Measurements from ENCODE around the gene GDF9. TPM values are rescaled to one million over a fixed set of nuclear protein-coding genes. Genes with fewer than 3 reads are reported as not detected.

GDF9 gene
- total RNA-seq, 3 donors from 2014 or later (not counting 1 experiment from before 2014, with no cell fraction given) = 0.53 to 0.78 (median 0.57) TPM

DNA sequence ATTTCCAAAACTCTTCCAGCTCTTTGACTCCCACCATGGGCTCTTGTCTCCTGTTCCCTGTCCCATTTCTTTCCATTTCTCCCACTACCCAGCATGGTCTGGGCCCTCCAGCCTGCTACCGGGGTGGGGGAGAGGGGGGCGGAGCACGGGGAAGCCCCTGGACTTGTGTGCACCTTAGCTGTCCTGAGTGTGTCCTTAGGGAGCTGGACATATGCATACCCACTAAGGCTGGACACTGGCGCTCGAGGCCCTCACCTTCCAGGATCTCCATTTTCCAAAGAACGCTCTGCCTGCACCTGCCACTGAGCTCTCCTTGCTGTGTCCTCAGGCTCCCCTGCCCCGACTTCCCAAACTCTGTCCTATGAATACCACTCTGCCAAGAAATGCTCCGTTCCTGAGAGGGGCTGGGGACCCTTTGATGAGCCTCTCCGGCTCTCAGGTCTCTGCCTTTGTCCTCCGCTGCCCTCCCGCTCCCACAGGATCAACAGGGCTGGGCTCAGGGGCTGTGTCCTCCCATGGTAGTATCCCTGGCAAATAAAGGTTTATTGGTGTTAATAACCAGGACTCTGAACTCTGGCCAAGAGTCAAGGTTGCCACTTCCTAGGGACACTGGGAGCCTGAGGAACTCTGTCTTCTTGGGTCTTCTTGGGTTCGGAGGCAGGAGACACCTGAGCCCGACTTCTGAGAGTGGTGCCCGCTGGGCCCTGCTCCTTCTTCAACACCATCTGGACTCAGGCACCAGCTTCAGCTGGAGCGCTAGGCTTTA lies 35.0 kb downstream of the GDF9 start:
- WGBS (ENCODE audit: insufficient coverage) = 89% methylated on average over 15 of the region's 15 CpGs
- ATAC-seq (no peak), DNase-seq (no peak)
- H3K27ac Mint-ChIP-seq = peak overlapping the region in 1 of 2 donors; percentile 62
- no peaks in the 10 kb centered on the region for H3K9me3 ChIP-seq (ENCODE audit: control insufficient read depth, insufficient read depth, low read length)
- no peak overlapping the region for H3K27ac ChIP-seq (ENCODE audit: low read length)
- intact Hi-C loops (cut with micrococcal nuclease) = no loop called here
- TF ChIP-seq, protein P1, sequence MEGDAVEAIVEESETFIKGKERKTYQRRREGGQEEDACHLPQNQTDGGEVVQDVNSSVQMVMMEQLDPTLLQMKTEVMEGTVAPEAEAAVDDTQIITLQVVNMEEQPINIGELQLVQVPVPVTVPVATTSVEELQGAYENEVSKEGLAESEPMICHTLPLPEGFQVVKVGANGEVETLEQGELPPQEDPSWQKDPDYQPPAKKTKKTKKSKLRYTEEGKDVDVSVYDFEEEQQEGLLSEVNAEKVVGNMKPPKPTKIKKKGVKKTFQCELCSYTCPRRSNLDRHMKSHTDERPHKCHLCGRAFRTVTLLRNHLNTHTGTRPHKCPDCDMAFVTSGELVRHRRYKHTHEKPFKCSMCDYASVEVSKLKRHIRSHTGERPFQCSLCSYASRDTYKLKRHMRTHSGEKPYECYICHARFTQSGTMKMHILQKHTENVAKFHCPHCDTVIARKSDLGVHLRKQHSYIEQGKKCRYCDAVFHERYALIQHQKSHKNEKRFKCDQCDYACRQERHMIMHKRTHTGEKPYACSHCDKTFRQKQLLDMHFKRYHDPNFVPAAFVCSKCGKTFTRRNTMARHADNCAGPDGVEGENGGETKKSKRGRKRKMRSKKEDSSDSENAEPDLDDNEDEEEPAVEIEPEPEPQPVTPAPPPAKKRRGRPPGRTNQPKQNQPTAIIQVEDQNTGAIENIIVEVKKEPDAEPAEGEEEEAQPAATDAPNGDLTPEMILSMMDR (IDR thresholded peaks at IDR 0.05) = no peak
- peaks cover 12% of the 10 kb centered on the region for H3K27me3 ChIP-seq (ENCODE audit: control insufficient read depth, insufficient read depth, low read length)
- H3K4me3 Mint-ChIP-seq = peak overlapping the region; percentile 82
- H3K4me1 Mint-ChIP-seq = peaks cover 6 to 19% of the 10 kb centered on the region in 2 donors
- H3K36me3 Mint-ChIP-seq = no peaks in the 10 kb centered on the region
- H3K4me3 ChIP-seq (ENCODE audit: low read length) = no peak overlapping the region
- H3K4me1 ChIP-seq (ENCODE audit: control insufficient read depth, insufficient read depth, low read length) = peaks cover 12% of the 10 kb centered on the region
- H3K36me3 ChIP-seq (ENCODE audit: control insufficient read depth, insufficient read depth, low read length) = no peaks in the 10 kb centered on the region
- H3K9me3 Mint-ChIP-seq = no peaks in the 10 kb centered on the region
- H3K27me3 Mint-ChIP-seq (ENCODE audit: low read depth in 2 of 2) = peaks cover 33 to 38% of the 10 kb centered on the region in 2 donors

DNA sequence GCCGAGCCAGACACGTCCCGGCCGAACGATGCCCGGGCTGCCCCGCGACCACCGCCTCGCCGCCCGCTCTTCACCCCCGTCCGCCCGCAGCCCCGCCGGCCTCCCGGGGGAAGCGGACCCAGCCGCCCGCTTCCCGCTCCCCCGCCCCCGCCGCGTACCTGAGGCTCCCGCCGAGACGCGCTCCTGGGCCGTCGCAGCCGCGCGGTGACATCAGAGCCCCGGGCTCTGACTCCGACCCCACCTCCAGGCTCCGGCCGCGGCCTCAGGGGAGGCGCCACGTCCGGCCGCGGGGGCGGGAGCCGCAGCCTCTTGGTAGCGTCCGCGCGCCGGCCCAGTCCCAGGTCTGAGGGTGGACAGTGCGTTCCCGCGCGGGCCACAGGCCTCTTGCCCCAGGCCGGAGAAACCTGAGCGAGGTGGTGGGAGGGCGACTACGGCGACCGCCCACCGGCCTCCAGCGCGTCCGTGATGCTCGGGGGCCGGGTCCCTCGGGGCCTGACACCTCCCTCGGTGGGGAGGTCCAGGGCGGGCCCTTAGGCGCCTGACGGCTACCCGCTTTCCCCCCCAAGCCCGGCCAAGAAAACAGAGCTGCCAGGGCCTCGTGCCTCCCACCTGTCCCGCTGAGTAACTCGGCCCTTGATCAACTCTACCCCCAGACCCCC lies 35.7 kb downstream of the GDF9 start, which contains the start of gene SHROOM1:
Gene SHROOM1, minus strand, starts transcription at position 212 of the 659 bp plus-strand sequence. CDS start 4,507 bp downstream, outside the sequence.
- H3K36me3 Mint-ChIP-seq = no peaks in the 10 kb centered on the region
- peaks cover 17% of the 10 kb centered on the region for H3K27me3 ChIP-seq (ENCODE audit: control insufficient read depth, insufficient read depth, low read length)
- H3K4me1 ChIP-seq (ENCODE audit: control insufficient read depth, insufficient read depth, low read length) = peaks cover 18% of the 10 kb centered on the region
- WGBS (ENCODE audit: insufficient coverage) = 7% methylated on average over 78 of the region's 78 CpGs
- ATAC-seq = peak; percentile 31 to 58 (median 49)
- intact Hi-C loops (cut with micrococcal nuclease) = loop anchor here (1.0 kb wide), 1 partner anchor 53 kb away; no protein-coding TSS in a partner anchor
- H3K4me3 ChIP-seq (ENCODE audit: low read length) = peak within 1 kb of the TSS; percentile 30
- H3K27me3 Mint-ChIP-seq (ENCODE audit: low read depth in 2 of 2) = peaks cover 36 to 43% of the 10 kb centered on the region in 2 donors
- H3K36me3 ChIP-seq (ENCODE audit: control insufficient read depth, insufficient read depth, low read length) = no peaks in the 10 kb centered on the region
- peak within 1 kb of the TSS; percentile 92 for H3K4me3 Mint-ChIP-seq
- H3K27ac Mint-ChIP-seq = peak within 1 kb of the TSS in 1 of 2 donors; percentile 85
- TF ChIP-seq, protein P1 (IDR thresholded peaks at IDR 0.05) = no peak
- peaks cover 6 to 19% of the 10 kb centered on the region in 2 donors for H3K4me1 Mint-ChIP-seq
- DNase-seq = peak in 1 of 2 donors; percentile 44
- H3K27ac ChIP-seq (ENCODE audit: low read length) = no peak within 1 kb of the TSS
- H3K9me3 ChIP-seq (ENCODE audit: control insufficient read depth, insufficient read depth, low read length) = no peaks in the 10 kb centered on the region
- no peaks in the 10 kb centered on the region for H3K9me3 Mint-ChIP-seq

DNA sequence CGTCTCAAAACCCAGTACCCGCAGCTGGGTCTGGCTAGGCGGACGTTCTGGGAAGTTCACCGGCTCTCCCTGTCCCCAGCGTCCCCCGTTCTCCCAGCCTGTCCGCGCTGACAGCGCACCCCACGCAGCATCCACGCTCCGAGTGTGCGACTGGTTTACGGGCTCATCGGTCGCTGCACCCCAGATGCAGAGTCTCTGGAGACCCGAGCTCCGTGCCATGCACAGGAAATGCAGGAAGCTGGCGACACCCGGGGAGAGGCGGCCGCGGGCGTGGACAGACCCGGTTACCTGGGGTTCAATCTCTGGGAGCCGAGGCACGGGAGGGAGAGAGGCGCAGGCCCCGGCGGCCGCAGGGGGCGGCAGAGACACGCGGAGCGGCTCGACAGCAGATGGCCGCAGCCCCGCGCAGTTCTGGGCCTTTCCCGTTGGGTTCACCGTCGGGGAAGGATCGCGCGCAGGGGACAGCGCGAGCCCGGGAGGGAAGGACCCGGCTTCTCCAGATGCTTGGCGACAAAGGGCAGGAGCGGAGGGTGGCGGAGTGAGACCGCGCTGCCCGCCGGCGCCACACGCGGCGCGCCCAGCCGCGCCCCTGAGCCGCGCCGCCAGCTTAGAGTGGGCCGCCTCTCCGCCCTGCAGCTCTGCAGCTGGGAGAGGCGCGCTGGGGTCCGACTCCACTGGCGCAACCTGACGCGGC lies 36.4 kb downstream of the GDF9 start:
- no peaks in the 10 kb centered on the region for H3K9me3 ChIP-seq (ENCODE audit: control insufficient read depth, insufficient read depth, low read length)
- H3K4me3 Mint-ChIP-seq = peak overlapping the region; percentile 92
- peak; percentile 87 to 93 (median 92) for ATAC-seq
- TF ChIP-seq, protein P1 (IDR thresholded peaks at IDR 0.05) = peak; percentile 81
- H3K27me3 ChIP-seq (ENCODE audit: control insufficient read depth, insufficient read depth, low read length) = peaks cover 21% of the 10 kb centered on the region
- intact Hi-C loops (cut with micrococcal nuclease) = loop anchor here (1.0 kb wide), 1 partner anchor 53 kb away; no protein-coding TSS in a partner anchor
- peak overlapping the region; percentile 30 for H3K4me3 ChIP-seq (ENCODE audit: low read length)
- WGBS (ENCODE audit: insufficient coverage) = 3% methylated on average over 75 of the region's 75 CpGs
- H3K27ac Mint-ChIP-seq = peak overlapping the region in 1 of 2 donors; percentile 85
- no peaks in the 10 kb centered on the region for H3K36me3 Mint-ChIP-seq
- peaks cover 18% of the 10 kb centered on the region for H3K4me1 ChIP-seq (ENCODE audit: control insufficient read depth, insufficient read depth, low read length)
- H3K9me3 Mint-ChIP-seq = no peaks in the 10 kb centered on the region
- H3K27ac ChIP-seq (ENCODE audit: low read length) = no peak overlapping the region
- peaks cover 36 to 46% of the 10 kb centered on the region in 2 donors for H3K27me3 Mint-ChIP-seq (ENCODE audit: low read depth in 2 of 2)
- peak; percentile 65 to 85 for DNase-seq
- H3K36me3 ChIP-seq (ENCODE audit: control insufficient read depth, insufficient read depth, low read length) = no peaks in the 10 kb centered on the region
- peaks cover 6 to 19% of the 10 kb centered on the region in 2 donors for H3K4me1 Mint-ChIP-seq
